Measurements from ENCODE around the gene GSTO2.

The GSTO2 gene

DNA sequence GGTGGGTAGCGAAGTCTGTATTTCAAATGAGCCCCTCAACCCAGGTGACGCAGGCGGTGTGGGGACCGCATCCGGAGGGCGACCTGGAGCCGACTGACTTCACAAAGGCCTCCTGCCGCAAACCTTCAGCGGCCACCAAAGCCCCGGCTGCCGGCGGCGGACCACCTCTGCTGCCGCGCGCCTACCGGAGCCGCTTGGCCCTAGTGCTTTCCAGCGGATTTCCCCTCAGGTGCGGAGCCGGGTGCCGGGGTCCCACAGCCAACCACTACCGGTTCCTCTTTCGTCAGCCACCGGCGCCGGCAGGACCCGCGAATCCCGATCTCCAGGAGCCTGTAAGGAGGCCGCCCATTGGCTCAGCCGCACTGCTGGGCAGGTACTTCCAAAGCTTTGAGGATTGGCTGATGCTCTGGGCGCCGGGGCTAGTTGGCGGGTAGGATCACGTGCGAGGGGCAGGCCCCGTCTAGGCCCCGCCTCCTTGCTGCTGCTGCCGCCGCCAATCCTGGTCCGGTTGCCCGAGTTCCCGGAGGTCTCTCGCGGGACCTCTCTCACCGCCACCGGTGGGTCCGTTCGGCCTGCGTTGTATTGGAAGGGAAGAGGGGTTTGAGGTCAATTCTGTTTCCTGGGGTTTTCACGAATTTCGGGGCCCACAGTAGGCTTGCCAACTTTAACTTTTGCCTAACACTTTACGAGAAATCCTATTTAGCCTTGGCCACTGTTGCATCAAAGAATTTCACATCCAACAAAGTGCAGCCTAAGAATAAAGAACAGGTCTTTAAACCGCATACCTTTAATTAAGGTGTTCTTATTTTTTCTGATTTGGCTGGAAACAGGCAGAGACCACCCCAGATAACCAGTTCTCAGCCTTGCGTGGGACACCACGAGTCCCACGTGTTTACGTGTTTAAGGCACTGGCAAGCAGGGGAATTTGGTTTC, at the start of gene GSTO2:
Gene GSTO2, plus strand, starts transcription at position 472 of the 933 bp plus-strand sequence. CDS start 5,732 bp downstream, outside the sequence.
- TF ChIP-seq, protein P1, sequence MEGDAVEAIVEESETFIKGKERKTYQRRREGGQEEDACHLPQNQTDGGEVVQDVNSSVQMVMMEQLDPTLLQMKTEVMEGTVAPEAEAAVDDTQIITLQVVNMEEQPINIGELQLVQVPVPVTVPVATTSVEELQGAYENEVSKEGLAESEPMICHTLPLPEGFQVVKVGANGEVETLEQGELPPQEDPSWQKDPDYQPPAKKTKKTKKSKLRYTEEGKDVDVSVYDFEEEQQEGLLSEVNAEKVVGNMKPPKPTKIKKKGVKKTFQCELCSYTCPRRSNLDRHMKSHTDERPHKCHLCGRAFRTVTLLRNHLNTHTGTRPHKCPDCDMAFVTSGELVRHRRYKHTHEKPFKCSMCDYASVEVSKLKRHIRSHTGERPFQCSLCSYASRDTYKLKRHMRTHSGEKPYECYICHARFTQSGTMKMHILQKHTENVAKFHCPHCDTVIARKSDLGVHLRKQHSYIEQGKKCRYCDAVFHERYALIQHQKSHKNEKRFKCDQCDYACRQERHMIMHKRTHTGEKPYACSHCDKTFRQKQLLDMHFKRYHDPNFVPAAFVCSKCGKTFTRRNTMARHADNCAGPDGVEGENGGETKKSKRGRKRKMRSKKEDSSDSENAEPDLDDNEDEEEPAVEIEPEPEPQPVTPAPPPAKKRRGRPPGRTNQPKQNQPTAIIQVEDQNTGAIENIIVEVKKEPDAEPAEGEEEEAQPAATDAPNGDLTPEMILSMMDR (IDR thresholded peaks at IDR 0.05; ENCODE audit: low read depth, low read length): no peak
- peak; percentile 91 to 99 for DNase-seq (ENCODE audit: low read depth in 2 of 2)
- peak within 1 kb of the TSS; percentile 58 to 78 for H3K4me3 ChIP-seq (replicated peaks in 1 of 2; ENCODE audit: low read depth in 2 of 2, low read length in 2 of 2)

GRCh38 chr10:104220522-104220921, 48.5 kb upstream of the GSTO2 start:
- TF ChIP-seq, protein P1 (IDR thresholded peaks at IDR 0.05; ENCODE audit: low read depth, low read length): no peak
- no peak overlapping the region for H3K4me3 ChIP-seq (replicated peaks in 1 of 2; ENCODE audit: low read depth in 2 of 2, low read length in 2 of 2)
- no peak for DNase-seq (ENCODE audit: low read depth in 2 of 2)

DNA sequence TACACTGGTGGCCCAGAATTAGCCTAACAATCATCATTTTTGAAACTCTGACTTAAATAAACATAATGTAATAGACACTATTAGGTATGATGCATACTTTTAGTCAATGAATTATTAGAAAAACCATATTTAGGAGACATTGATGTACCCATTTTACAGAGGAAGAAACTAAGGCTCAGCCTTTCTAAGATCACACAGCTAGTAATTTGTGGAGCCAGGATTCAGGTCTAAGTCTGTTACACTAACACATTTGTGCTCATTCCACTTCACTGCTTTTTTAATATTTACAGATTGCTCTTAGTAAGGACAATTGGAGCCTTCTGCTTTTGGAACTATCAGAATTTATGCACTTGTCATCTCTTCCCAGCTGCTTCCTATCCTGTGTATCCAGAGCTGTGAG, 45.7 kb upstream of the GSTO2 start:
- DNase-seq (ENCODE audit: low read depth in 2 of 2): no peak
- TF ChIP-seq, protein P1 (IDR thresholded peaks at IDR 0.05; ENCODE audit: low read depth, low read length): no peak
- H3K4me3 ChIP-seq (replicated peaks in 1 of 2; ENCODE audit: low read depth in 2 of 2, low read length in 2 of 2): no peak overlapping the region

GRCh38 chr10:104230490-104230889, 38.5 kb upstream of the GSTO2 start:
- TF ChIP-seq, protein P1 (IDR thresholded peaks at IDR 0.05; ENCODE audit: low read depth, low read length): no peak
- no peak for DNase-seq (ENCODE audit: low read depth in 2 of 2)
- H3K4me3 ChIP-seq (replicated peaks in 1 of 2; ENCODE audit: low read depth in 2 of 2, low read length in 2 of 2): no peak overlapping the region

DNA sequence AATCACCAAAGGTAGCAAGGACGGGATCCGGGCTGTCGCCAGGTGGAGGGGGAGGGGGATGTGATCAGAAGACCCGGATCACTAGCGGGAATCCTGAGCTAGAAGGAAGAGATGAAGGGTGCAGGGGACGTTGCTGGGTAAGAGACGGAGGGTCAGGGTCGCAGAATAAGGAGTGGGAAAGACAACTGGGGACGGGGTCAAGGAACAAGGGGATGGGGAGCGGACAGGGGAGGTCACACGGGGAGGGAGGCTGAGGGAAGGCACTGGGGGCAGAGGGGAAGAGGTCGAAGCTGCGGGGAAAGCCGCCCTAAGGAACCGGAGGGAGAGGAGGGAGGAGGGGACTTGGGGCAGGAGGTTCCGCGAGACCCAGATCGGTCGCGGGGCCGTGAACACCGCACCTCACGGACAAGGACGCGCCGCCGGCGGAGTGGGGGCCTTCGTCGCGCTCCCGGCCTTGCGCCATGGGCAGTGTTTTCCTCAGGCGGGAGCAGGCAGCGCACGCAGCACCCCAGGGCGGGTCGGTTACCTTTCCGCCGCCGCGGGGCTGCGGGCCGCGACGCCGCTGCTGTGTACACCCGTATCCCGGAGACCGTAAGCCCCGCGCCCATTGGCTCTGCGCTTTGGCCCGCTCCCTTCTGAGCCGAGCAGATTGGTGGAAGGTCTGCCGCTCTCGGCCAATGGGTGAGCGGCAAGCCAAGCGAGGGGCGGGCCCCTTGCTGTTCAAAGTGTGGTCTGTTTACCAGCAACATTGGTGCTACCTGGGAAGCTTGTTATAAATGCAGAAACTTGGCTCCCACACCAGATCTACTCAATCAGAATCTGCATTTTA, 37.0 kb upstream of the GSTO2 start, which contains the start of gene CFAP43:
Gene CFAP43, minus strand, starts transcription at position 581 of the 829 bp plus-strand sequence. Its CDS starts 118 bp downstream, at position 463.
- peak within 1 kb of the TSS; percentile 90 to 96 for H3K4me3 ChIP-seq (replicated peaks in 1 of 2; ENCODE audit: low read depth in 2 of 2, low read length in 2 of 2)
- TF ChIP-seq, protein P1 (IDR thresholded peaks at IDR 0.05; ENCODE audit: low read depth, low read length): no peak
- peak; percentile 96 to 97 for DNase-seq (ENCODE audit: low read depth in 2 of 2)

DNA sequence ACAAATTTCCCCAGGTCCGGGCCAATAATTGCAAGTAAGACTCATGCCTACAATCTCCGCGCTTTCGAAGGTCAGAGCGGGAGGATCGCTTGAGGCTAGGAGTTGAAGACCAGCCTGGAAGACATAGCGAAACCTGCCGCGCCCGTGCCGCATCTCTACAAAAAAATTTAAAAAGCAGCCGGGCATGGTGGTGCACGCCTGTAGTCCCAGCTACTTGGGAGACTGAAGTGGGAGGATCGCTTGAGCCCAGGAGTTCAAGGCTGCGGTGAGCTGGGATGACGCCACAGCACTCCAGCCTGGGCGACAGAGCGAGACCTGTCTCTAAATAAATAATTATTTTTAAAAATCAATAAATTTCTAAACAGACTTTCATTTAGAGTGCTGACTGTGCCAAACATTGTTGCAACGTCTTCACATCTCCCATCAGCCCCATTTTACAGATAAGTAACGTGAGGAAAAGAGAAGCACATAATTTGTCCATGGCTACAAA, 36.3 kb upstream of the GSTO2 start:
- peak overlapping the region; percentile 90 to 96 for H3K4me3 ChIP-seq (replicated peaks in 1 of 2; ENCODE audit: low read depth in 2 of 2, low read length in 2 of 2)
- TF ChIP-seq, protein P1 (IDR thresholded peaks at IDR 0.05; ENCODE audit: low read depth, low read length): no peak
- no peak for DNase-seq (ENCODE audit: low read depth in 2 of 2)
